CD4-positive, alpha-beta T cell treated with Interleukin-12 subunit alpha and Interleukin-12 subunit beta, for 1 hour (primary cell): ENCODE results near the gene LIMK2.
"Not testable (repeated sequence)": the region's sequence is repeated elsewhere in the genome, so short reads cannot be mapped to it uniquely, and the experiment has no call there.

Experiments used
- DNase-seq: peaks from one replicate; pipeline ENCODE4 v3.0.0-alpha.2; 2020

LIMK2 gene

GRCh38 chr22:31244943-31245451, 32.9 kb downstream of the LIMK2 start:
- DNase-seq, result no peak

- DNase-seq, result not testable (repeated sequence)
Observed at GRCh38 chr22:31245998-31246397, 33.9 kb downstream of the LIMK2 start.

- DNase-seq, result no peak
Observed at GRCh38 chr22:31246687-31247086, 34.6 kb downstream of the LIMK2 start.

GRCh38 chr22:31247726-31248125, 35.6 kb downstream of the LIMK2 start:
- DNase-seq, result no peak

- peak; percentile 70 for DNase-seq
Observed at GRCh38 chr22:31248138-31248745, 36.1 kb downstream of the LIMK2 start.

GRCh38 chr22:31248965-31249958, 37.2 kb downstream of the LIMK2 start:
- DNase-seq, result no peak

- DNase-seq, result no peak
Observed at GRCh38 chr22:31250740-31251600, 38.9 kb downstream of the LIMK2 start.

GRCh38 chr22:31253949-31254348, 41.9 kb downstream of the LIMK2 start:
- no peak for DNase-seq

GRCh38 chr22:31259798-31260473, 47.8 kb downstream of the LIMK2 start:
- DNase-seq, result no peak

GRCh38 chr22:31260474-31260856, 48.4 kb downstream of the LIMK2 start:
- DNase-seq, result no peak

GRCh38 chr22:31262312-31263133, 50.4 kb downstream of the LIMK2 start:
- DNase-seq, result no peak

- DNase-seq, result no peak
Observed at GRCh38 chr22:31263896-31264640, 52.0 kb downstream of the LIMK2 start.

- DNase-seq, result no peak
Observed at GRCh38 chr22:31268281-31268680, 56.2 kb downstream of the LIMK2 start.

- DNase-seq, result no peak
Observed at GRCh38 chr22:31269892-31270579, 57.9 kb downstream of the LIMK2 start.

- DNase-seq, result no peak
Observed at GRCh38 chr22:31271026-31271425, 58.9 kb downstream of the LIMK2 start.

GRCh38 chr22:31271485-31271884, 59.4 kb downstream of the LIMK2 start:
- DNase-seq, result no peak

- DNase-seq, result peak; percentile 67
Observed at GRCh38 chr22:31272522-31273446, 60.7 kb downstream of the LIMK2 start.

GRCh38 chr22:31274017-31274416, 61.9 kb downstream of the LIMK2 start:
- no peak for DNase-seq

- no peak for DNase-seq
Observed at GRCh38 chr22:31275018-31275417, 62.9 kb downstream of the LIMK2 start.
